Astrocyte (in vitro differentiated cells and primary cell): ENCODE data around the gene MORN1. TPM values are rescaled to one million over a fixed set of nuclear protein-coding genes. Genes with fewer than 3 reads are reported as not detected.

ENCODE experiments used
- DNase-seq: peaks from one replicate; pipeline ENCODE4 v3.0.0-alpha.2; 2010; ENCODE audit warnings: low read depth
- FAIRE-seq: peaks from 2 replicates; lab custom pipeline; 2011; peaks lifted over from hg19 to GRCh38; lab: Jason Lieb, UNC
- H2AFZ ChIP-seq: 2 replicates; pipeline ENCODE4 v1.6.0; 2012; ENCODE audit warnings: low read depth, low read length, inconsistent platforms
- H3K27ac ChIP-seq: 2 replicates; pipeline ENCODE4 v1.5.1; 2011; ENCODE audit warnings: low read depth, low read length, inconsistent platforms
- H3K27me3 ChIP-seq: 2 replicates; pipeline ENCODE4 v1.6.0; 2011; ENCODE audit warnings: low read length, inconsistent platforms; ENCODE audit not compliant: insufficient read depth
- H3K36me3 ChIP-seq: 2 replicates; pipeline ENCODE4 v1.5.1; 2011; ENCODE audit warnings: low read length, inconsistent platforms; ENCODE audit not compliant: insufficient read depth
- H3K4me1 ChIP-seq: 2 replicates; pipeline ENCODE4 v1.5.1; 2011; ENCODE audit warnings: low read length, inconsistent platforms; ENCODE audit not compliant: insufficient read depth
- H3K4me2 ChIP-seq: 2 replicates; pipeline ENCODE4 v1.6.0; 2012; ENCODE audit warnings: low read length, inconsistent platforms
- H3K4me3 ChIP-seq: 2 replicates; pipeline ENCODE4 v1.5.1; 2011; ENCODE audit warnings: low read depth, mild to moderate bottlenecking, low read length, inconsistent platforms; ENCODE audit not compliant: insufficient read depth
- H3K79me2 ChIP-seq: 2 replicates; pipeline ENCODE4 v1.6.0; 2012; ENCODE audit warnings: mild to moderate bottlenecking, low read length, inconsistent platforms; ENCODE audit not compliant: insufficient read depth
- H3K9ac ChIP-seq: 2 replicates; pipeline ENCODE4 v1.6.0; 2012; ENCODE audit warnings: mild to moderate bottlenecking, low read length, inconsistent platforms
- H3K9me3 ChIP-seq: 2 replicates; pipeline ENCODE4 v1.5.1; 2012; ENCODE audit warnings: low read depth, mild to moderate bottlenecking, low read length, inconsistent platforms; ENCODE audit not compliant: insufficient read depth
- H4K20me1 ChIP-seq: 2 replicates; pipeline ENCODE4 v1.6.0; 2012; ENCODE audit warnings: low read length, inconsistent platforms; ENCODE audit not compliant: insufficient read depth
- H3K27ac Mint-ChIP-seq: one replicate; pipeline ENCODE4 v1.8.0; 2021; ENCODE audit warnings: mild to moderate bottlenecking, mixed read lengths; ENCODE audit not compliant: unreplicated experiment
- H3K27me3 Mint-ChIP-seq: one replicate; pipeline ENCODE4 v1.8.0; 2021; ENCODE audit warnings: low read depth, mixed read lengths; ENCODE audit not compliant: unreplicated experiment
- H3K36me3 Mint-ChIP-seq: one replicate; pipeline ENCODE4 v1.8.0; 2021; ENCODE audit warnings: low read depth, mixed read lengths; ENCODE audit not compliant: unreplicated experiment
- H3K4me1 Mint-ChIP-seq: one replicate; pipeline ENCODE4 v1.8.0; 2021; ENCODE audit warnings: low read depth, mixed read lengths; ENCODE audit not compliant: unreplicated experiment
- H3K4me3 Mint-ChIP-seq: one replicate; pipeline ENCODE4 v1.8.0; 2021; ENCODE audit warnings: mild to moderate bottlenecking, moderate library complexity, mixed read lengths; ENCODE audit not compliant: unreplicated experiment
- H3K9me3 Mint-ChIP-seq: one replicate; pipeline ENCODE4 v1.8.0; 2021; ENCODE audit warnings: mild to moderate bottlenecking, mixed read lengths; ENCODE audit not compliant: unreplicated experiment
- EZH2 ChIP-seq: IDR thresholded peaks from 2 replicates; pipeline ENCODE4 v1.6.1; 2012; ENCODE audit warnings: mild to moderate bottlenecking, low read length, inconsistent platforms; ENCODE audit not compliant: insufficient read depth
- total RNA-seq: library from RNA; stranded (reverse); gene quantifications from 2 replicates; pipeline ENCODE4 v1.2.1, GENCODE V29; 2021
- TF ChIP-seq, protein P1 (sequence below): IDR thresholded peaks from 2 replicates; pipeline ENCODE4 v1.5.1; 2011; ENCODE audit warnings: low read depth, mild to moderate bottlenecking, inconsistent platforms, low read length, moderate library complexity; ENCODE audit not compliant: insufficient read depth

MORN1 gene
- total RNA-seq, 1 donor from 2014 or later = 9.2 TPM

DNA sequence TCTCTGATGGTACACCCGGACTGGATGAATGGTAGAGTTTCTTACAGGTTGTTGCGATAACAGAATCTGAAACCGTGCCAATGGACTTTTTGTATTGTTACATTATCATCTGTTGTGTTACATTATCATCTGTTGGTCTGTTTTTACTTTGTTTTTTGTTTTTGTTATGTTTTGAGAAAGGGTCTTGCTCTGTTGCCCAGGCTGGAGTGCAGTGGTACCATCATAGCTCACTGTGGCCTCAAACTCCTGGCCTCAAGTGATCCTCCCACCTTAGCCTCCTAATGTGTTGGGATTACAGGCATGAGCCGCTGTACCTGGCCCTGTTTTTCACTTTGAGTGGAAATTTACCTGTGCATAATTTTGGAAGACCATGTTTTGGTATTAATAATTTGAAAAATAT lies 31.2 kb upstream of the MORN1 start:
- Histone ChIP-seq H3K27me3 (peaks cover 6% of the 10 kb centered on the region), H2AFZ (no peak overlapping the region), H4K20me1 (no peaks in the 10 kb centered on the region), H3K27ac (no peak overlapping the region), H3K9me3 (no peaks in the 10 kb centered on the region), H3K79me2 (no peaks in the 10 kb centered on the region), H3K36me3 (no peaks in the 10 kb centered on the region), H3K4me1 (no peaks in the 10 kb centered on the region), H3K4me2 (no peak overlapping the region), H3K4me3 (no peak overlapping the region), H3K9ac (no peak overlapping the region)
- Mint-ChIP-seq H3K4me1 (no peaks in the 10 kb centered on the region), H3K4me3 (no peak overlapping the region), H3K27me3 (peaks cover 29% of the 10 kb centered on the region), H3K9me3 (peaks cover 3% of the 10 kb centered on the region), H3K36me3 (peaks cover 2% of the 10 kb centered on the region), H3K27ac (no peak overlapping the region)
- TF ChIP-seq, protein P1, sequence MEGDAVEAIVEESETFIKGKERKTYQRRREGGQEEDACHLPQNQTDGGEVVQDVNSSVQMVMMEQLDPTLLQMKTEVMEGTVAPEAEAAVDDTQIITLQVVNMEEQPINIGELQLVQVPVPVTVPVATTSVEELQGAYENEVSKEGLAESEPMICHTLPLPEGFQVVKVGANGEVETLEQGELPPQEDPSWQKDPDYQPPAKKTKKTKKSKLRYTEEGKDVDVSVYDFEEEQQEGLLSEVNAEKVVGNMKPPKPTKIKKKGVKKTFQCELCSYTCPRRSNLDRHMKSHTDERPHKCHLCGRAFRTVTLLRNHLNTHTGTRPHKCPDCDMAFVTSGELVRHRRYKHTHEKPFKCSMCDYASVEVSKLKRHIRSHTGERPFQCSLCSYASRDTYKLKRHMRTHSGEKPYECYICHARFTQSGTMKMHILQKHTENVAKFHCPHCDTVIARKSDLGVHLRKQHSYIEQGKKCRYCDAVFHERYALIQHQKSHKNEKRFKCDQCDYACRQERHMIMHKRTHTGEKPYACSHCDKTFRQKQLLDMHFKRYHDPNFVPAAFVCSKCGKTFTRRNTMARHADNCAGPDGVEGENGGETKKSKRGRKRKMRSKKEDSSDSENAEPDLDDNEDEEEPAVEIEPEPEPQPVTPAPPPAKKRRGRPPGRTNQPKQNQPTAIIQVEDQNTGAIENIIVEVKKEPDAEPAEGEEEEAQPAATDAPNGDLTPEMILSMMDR = no peak
- TF ChIP-seq EZH2 = no peak
- no peak for DNase-seq
- no peak for FAIRE-seq

DNA sequence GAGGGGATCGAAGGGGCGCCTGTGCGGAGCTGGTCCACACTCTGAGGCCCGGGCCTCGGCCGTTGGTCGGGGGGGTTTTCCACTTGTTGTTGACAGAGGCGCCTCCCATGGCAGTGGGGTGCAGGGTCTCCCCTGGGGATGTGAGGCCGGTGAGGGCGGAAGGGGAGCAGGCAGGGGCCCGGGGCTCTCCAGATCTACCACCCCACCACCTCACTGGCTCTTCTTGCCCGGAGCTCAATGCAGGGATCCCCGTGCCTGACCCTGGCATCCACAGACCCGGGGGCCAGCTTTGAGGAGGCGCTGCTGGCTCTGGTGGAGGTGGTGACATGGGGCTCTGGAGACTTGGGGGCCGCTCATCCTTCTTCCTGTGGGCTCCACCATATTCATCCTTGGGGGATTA lies 28.1 kb upstream of the MORN1 start:
- peaks cover 4% of the 10 kb centered on the region for H3K4me1 Mint-ChIP-seq

DNA sequence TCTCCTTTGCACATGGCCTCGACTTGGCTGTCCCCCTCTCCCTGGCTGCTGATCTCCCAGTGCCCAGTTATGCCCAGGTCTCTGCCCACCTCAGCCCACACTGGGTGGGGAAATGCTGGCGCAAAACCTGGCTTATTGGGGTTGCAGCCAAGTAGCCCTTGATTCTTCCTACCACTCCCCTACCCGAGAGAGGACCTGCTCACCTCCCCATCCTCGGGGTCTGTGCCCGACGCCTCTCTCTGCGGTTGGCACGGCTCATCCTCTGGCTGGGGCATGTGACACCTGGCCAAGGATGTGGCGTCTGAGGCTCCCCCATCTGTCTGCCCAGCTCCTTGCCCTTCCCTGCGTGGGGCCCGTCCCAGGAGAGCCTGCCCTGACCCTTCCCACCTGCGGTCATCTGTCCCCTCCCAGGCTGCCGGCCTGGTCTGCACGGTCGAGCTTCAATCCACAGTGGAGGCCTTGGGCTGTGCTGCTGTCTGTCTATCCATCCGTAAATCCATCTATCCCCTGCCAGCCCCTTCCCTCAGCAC lies 27.5 kb upstream of the MORN1 start:
- no peaks in the 10 kb centered on the region for H3K79me2 ChIP-seq
- Mint-ChIP-seq H3K4me3 (no peak overlapping the region), H3K9me3 (peaks cover 1% of the 10 kb centered on the region), H3K27me3 (peaks cover 23% of the 10 kb centered on the region), H3K36me3 (peaks cover 2% of the 10 kb centered on the region), H3K27ac (no peak overlapping the region), H3K4me1 (peaks cover 9% of the 10 kb centered on the region)
- no peak for DNase-seq
- TF ChIP-seq, protein P1 = no peak
- TF ChIP-seq EZH2 = no peak
- H3K27me3 ChIP-seq = peaks cover 4% of the 10 kb centered on the region
- H3K27ac ChIP-seq = no peak overlapping the region
- H3K9ac ChIP-seq = no peak overlapping the region
- no peak overlapping the region for H3K4me2 ChIP-seq
- no peaks in the 10 kb centered on the region for H3K9me3 ChIP-seq
- no peak overlapping the region for H2AFZ ChIP-seq
- no peaks in the 10 kb centered on the region for H4K20me1 ChIP-seq
- no peaks in the 10 kb centered on the region for H3K36me3 ChIP-seq
- peaks cover 6% of the 10 kb centered on the region for H3K4me1 ChIP-seq
- no peak for FAIRE-seq
- H3K4me3 ChIP-seq = no peak overlapping the region

More for the DNA sequence above, 28.1 kb upstream of the MORN1 start:
- Mint-ChIP-seq H3K9me3 (peaks cover 2% of the 10 kb centered on the region), H3K4me3 (no peak overlapping the region), H3K27ac (no peak overlapping the region), H3K27me3 (peaks cover 25% of the 10 kb centered on the region), H3K36me3 (peaks cover 2% of the 10 kb centered on the region)
- H3K9me3 ChIP-seq = no peaks in the 10 kb centered on the region
- no peaks in the 10 kb centered on the region for H4K20me1 ChIP-seq
- TF ChIP-seq, protein P1 = no peak
- TF ChIP-seq EZH2 = no peak
- H3K27me3 ChIP-seq = peaks cover 4% of the 10 kb centered on the region
- DNase-seq (no peak), FAIRE-seq (no peak)
- no peak overlapping the region for H3K4me2 ChIP-seq
- H3K79me2 ChIP-seq = no peaks in the 10 kb centered on the region
- H3K27ac ChIP-seq = no peak overlapping the region
- peaks cover under 1% of the 10 kb centered on the region for H3K4me1 ChIP-seq
- H3K36me3 ChIP-seq = no peaks in the 10 kb centered on the region
- no peak overlapping the region for H2AFZ ChIP-seq
- H3K4me3 ChIP-seq = no peak overlapping the region
- H3K9ac ChIP-seq = no peak overlapping the region
